ENCODE data around the gene NHSL2.

DNA sequence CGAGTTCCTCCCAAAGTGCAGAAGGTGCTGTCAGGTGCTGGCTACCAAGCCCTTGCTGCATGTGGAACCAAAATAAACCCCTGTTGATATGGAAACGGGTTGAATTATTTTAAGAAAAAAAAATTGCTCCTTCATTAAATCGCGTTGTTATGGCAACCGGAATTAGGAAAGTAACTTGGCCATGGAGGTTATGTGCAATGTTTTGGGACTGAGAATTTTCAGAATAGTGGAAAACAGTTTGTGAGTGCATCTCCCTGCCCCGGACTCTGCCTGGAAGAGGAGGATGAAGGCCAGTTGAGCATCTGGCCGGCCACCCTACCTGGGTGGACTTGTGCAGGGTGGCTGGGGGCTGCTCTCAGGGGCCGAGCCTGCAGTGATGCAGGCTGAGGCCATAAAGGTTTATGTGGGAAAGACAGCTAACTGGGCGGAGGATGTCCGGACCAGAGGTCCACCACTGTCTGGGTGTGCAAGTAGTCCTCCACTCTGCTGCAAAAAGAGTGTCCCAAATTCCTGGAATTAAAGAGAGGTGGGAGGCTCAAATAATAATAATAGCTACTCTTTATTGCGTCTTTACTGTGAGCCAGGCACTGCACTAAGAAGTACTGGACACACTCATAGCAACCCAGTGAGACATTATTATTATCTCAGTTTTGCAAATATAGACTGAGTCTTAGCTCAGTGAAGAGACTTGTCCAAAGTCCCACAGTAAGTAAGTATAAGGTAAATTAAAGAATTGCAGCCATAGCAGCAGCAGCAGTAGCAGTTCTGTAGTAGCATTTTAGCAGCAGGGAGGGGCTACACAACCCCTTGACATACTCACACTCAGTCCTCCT, 200.4 kb downstream of the NHSL2 start:
- TF ChIP-seq ZNF274 (IDR thresholded peaks at IDR 0.05; ENCODE audit: low read depth, low read length), result no peak
- TF ChIP-seq SUZ12 (IDR thresholded peaks at IDR 0.05; ENCODE audit: extremely low read depth, insufficient read depth, insufficient read length), result no peak
- TF ChIP-seq YY1 (IDR thresholded peaks at IDR 0.05; ENCODE audit: insufficient read depth, insufficient read length), result no peak

Data from NT2/D1 (cell line).